ENCODE measurements around the gene OR10AD1.

Gene OR10AD1

DNA sequence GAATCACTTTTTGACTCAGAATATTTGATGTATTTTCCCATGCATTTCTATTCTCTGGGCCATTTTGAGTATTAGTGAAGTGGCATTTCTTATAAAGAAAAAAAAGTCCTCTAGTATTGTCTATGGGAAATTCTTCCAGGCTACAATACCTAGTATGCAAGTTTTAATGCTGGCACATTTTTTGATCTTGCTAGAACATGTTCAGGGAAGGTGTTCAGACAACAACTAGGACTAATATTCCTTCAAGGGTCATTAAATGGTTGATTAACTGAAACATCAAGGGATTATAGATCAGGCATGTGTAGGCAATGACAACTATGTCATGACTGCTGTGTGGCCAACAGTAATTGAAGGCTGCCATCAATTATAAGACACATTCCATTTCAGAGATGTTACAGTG lies 12.0 kb downstream of the OR10AD1 start:
- no peak for DNase-seq (ENCODE audit: low read depth in 2 of 2)

GRCh38 chr12:48189331-48190125 lies 13.6 kb downstream of the OR10AD1 start:
- no peak for DNase-seq (ENCODE audit: low read depth in 2 of 2)

DNA sequence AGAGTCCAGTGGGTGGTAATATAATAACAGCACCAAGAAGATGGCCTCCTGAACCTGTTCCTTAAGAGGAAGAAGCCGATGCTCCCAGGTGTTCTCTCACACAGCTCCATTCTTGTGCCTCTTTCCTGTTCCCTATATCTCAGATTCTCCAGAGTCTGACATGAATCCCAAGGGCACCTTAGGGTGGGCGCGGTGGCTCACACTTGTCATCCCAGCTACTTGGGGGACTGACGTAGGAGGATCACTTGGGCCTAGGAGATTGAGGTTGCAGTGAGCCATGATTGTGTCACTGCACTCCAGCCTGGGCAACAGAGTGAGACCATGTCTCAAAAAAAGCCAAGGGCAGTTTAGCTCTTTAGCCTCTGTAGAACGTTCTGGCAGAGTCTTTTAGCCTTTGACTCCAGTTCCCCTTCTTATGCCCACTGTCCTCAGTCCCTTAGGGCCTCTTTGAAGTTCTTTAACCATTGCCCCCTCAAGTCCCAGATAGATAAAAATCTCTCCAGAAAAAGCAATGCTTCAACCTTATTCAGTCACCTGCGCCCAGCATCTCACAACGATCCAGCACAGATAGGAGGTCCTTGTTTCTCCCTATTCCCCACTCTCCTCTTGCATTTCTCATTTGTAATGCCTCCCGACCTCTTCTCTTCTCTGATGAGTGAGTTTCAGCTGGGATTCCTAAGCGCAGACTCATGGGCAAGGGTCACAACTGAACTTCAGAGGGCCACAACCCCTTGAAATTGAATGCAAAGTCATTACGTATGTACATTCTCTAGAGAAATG lies 15.0 kb downstream of the OR10AD1 start:
- no peak for DNase-seq (ENCODE audit: low read depth in 2 of 2)

DNA sequence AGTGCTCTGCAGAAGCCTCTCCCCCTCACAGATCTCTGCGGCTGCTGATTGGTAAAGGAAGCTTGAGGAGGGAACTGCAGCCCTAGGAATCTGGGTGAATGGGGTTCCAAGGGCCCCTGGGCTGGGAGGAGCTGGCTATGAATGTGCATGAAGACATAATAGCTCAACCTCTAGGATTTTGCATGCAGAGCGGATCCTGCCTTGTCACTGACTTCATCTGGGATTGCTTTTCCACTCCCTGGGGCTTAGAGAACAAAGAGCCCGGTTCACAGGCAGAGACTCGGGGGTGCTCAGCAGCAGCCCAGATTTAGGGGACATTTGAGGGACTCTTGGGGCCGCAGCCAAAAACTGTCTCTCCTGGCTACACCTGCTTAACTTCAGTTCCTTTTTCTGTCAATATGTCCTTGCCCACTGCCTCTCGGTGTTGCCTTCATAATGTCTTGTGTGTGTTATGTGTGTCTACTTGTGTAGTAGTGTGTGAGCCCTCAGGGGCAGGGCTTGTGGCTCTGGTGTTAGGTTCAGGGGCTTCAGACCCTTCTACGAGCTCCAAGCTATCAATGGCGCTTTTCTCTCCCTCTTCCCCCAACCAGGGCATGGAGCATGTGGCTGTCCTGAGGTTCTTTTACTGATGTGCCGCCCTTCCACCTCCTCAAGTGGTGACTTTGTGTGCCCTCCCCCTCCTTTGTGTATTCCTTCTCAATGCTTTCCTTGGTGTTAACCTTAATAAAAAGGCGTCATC lies 17.7 kb downstream of the OR10AD1 start:
- DNase-seq (ENCODE audit: low read depth in 2 of 2): no peak

GRCh38 chr12:48184549-48184922 lies 18.6 kb downstream of the OR10AD1 start:
- DNase-seq (ENCODE audit: low read depth in 2 of 2): no peak

GRCh38 chr12:48183876-48184548 lies 19.1 kb downstream of the OR10AD1 start:
- no peak for DNase-seq (ENCODE audit: low read depth in 2 of 2)

GRCh38 chr12:48183091-48183875 lies 19.8 kb downstream of the OR10AD1 start, which contains the start of gene CCDC184:
Gene CCDC184, plus strand, starts transcription at chr12:48183644. Its CDS starts 479 bp downstream, at chr12:48184123.
- DNase-seq (ENCODE audit: low read depth in 2 of 2): peak; percentile 49 to 50

DNA sequence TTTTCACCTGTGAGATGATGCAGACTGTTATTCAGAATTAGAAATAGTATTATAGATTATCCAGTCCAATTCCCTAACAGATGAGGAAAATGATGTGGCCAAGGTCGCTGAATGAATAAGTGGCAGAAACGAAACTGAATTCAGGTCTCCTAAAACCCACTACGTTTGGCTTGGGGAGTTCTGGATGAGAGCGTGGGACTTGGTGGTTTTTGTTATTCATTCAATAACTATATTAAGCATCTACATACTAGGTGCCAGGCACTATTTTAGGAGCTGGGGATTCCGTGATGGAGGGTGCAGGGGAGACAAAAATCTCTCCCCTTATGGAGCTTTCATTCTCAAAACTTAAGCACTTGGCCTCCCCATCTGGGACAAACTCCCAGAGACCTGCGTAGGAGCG lies 20.5 kb downstream of the OR10AD1 start:
- no peak for DNase-seq (ENCODE audit: low read depth in 2 of 2)

GRCh38 chr12:48180857-48181495 lies 22.1 kb downstream of the OR10AD1 start:
- DNase-seq (ENCODE audit: low read depth in 2 of 2): no peak

DNA sequence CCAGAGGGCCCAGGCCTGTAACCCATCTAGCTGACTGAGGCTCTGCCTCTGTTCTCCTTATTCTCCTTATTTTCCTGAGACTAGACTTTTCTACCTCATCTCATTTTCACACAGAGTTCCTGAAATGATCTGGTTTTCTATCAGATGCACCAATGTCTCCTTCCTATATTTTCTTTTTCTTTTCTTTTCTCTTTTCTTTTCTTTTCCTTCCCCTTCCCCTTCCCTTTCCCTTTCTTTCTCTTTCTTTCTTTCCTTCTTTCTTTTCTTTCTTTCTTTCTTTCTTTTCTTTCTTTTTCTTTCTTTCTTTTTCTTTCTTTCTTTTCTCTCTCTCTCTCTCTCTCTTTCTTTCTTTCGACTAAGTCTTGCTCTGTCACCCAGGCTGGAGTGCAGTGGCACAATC lies 22.7 kb downstream of the OR10AD1 start:
- no peak for DNase-seq (ENCODE audit: low read depth in 2 of 2)

- no peak for DNase-seq (ENCODE audit: low read depth in 2 of 2)
These were observed 23.6 kb downstream of the OR10AD1 start for GRCh38 chr12:48179466-48179865.

GRCh38 chr12:48177982-48178381 lies 25.1 kb downstream of the OR10AD1 start:
- no peak for DNase-seq (ENCODE audit: low read depth in 2 of 2)

DNA sequence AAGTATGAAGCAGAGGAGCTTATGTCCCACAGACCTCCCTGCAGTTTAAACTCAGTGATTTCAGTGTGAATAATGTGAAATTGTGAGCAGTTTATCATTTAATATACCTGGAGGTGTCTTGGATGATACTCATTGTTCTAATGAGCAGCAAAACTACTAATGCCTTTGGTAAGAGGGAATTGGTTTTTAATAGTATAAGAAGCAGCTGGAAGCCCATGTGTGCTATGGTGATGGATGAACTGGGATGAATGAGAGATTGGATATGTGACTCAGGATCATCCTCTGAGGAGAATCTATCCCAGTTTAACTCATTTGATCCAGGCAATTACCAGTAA lies 26.7 kb downstream of the OR10AD1 start:
- no peak for DNase-seq (ENCODE audit: low read depth in 2 of 2)

GRCh38 chr12:48175613-48176416 lies 27.3 kb downstream of the OR10AD1 start:
- no peak for DNase-seq (ENCODE audit: low read depth in 2 of 2)

DNA sequence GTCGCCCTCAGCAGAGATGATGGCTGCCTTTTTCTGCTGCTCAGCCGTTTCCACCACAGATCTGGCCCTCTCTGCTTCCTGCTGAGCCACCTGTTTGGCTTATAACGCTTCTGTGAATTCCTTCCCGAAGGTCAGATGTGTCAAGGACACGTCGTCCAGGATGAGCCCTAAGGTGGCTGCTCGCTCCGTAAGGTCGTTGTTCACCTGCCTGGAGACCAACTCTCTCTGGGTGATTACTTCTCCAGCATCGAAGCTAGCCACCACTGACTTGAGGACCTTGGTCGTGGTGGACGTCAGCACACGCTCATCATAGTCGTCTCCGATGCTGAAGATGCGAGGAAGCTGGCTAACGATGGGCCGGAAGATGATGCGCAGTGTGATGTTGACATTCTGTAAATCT lies 34.1 kb downstream of the OR10AD1 start:
- no peak for DNase-seq (ENCODE audit: low read depth in 2 of 2)

- no peak for DNase-seq (ENCODE audit: low read depth in 2 of 2)
These were observed 37.8 kb downstream of the OR10AD1 start for GRCh38 chr12:48165089-48165981.

DNA sequence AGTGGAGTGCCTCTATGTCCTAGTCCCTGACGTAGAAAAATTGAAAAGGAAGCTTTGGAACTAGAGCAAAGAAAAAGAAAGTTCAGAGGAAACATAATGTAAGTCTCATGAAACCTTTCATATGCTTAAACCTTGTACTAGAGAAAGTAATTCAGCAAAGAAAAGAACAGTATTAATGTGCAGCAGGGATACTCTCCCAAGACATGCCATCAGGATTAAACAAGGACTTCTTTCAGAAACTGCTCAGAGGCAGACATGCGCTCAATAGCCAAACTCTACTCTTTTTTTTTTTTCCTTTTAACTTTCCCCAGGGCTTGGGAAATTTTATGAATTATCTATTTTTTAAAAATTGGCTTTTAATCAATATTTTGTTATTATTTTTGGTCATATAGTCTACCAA lies 38.6 kb downstream of the OR10AD1 start:
- DNase-seq (ENCODE audit: low read depth in 2 of 2): no peak

DNA sequence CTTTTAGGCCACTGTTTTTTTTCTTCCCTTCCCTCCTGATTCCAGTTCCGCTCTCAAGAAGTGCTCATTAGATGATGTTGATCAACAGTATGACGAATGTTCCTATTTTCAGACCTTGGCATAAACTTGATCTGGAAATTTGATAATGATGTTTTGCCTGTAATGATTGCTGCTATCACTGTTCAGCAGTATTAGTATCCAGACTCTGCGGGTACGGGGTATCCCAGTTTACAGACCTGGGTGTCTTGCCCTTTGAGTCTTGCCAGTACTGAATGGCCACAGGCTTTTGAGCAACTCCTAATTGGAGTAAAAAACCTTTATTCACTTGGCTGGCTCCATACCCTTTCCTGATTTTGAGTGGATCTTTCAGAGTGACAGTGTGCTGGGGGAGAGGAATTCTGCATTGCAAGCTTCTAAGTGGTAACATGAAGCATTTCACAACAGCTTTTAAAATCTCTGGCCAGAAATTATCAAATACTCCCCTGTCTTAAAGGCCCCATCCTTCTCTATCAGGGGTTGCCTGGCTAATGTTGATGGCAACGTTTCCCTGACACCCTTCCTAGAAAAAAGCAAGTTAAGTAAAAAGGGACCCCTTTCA lies 39.8 kb downstream of the OR10AD1 start:
- no peak for DNase-seq (ENCODE audit: low read depth in 2 of 2)

Data from stimulated activated CD8-positive, alpha-beta memory T cell treated with anti-CD3 and anti-CD28 coated beads, Interleukin-15, amount 100 ng/mL, for 48 hours (primary cell).